Upper lobe of left lung (tissue), 6 donors: ENCODE data around the gene ADCY4. TPM values are rescaled to one million over a fixed set of nuclear protein-coding genes. Genes with fewer than 3 reads are reported as not detected.

Source experiments
- ATAC-seq, 2 donors: fragments of 200-7000 bp; cut with Tn5 transposase; one replicate each; pipeline ENCODE4 v1.9.1; 2022; ENCODE audit warnings: mild to moderate bottlenecking in 2 of 2, moderate library complexity in 2 of 2; ENCODE audit not compliant: low FRiP score in 2 of 2
- DNase-seq, 2 donors: peaks; one replicate each; pipeline ENCODE4 v3.0.0-alpha.2; 2019 to 2020
- H3K27ac ChIP-seq, 4 donors: fragments of 200-600 bp; sonication (generic); one replicate each; pipeline ENCODE4 v1.5.1; 2016 to 2019
- H3K27me3 ChIP-seq, 4 donors: fragments of 200-600 bp; sonication (generic); one replicate each; pipeline ENCODE4 v1.5.1; 2017 to 2019
- H3K36me3 ChIP-seq, 4 donors: fragments of 200-600 bp; sonication (generic); one replicate each; pipeline ENCODE4 v1.5.1; 2016 to 2019
- H3K4me1 ChIP-seq, 4 donors: fragments of 200-600 bp; sonication (generic); one replicate each; pipeline ENCODE4 v1.5.1; 2018 to 2019
- H3K4me3 ChIP-seq, 4 donors: fragments of 200-600 bp; sonication (generic); one replicate each; pipeline ENCODE4 v1.5.1; 2017 to 2019; ENCODE audit warnings: mild to moderate bottlenecking in 2 of 4, moderate library complexity in 1 of 4
- H3K9me3 ChIP-seq, 4 donors: fragments of 200-600 bp; sonication (generic); one replicate each; pipeline ENCODE4 v1.5.1; 2018 to 2019
- EP300 ChIP-seq, 4 donors: sonication (generic); formaldehyde crosslinking; IDR thresholded peaks; one replicate each; pipeline ENCODE4 v1.5.1; 2017; ENCODE audit warnings: antibody characterized with exemption in 4 of 4, control low read depth in 2 of 4
- POLR2A ChIP-seq, 4 donors: fragments of 450-650 bp; IDR thresholded peaks; one replicate each; pipeline ENCODE4 v1.5.1; 2016 to 2017; ENCODE audit warnings: antibody characterized with exemption in 4 of 4, mild to moderate bottlenecking in 2 of 4
- POLR2AphosphoS5 ChIP-seq, 2 donors: sonication (generic); formaldehyde crosslinking; IDR thresholded peaks; one replicate each; pipeline ENCODE4 v1.5.1; 2017; ENCODE audit warnings: antibody characterized with exemption in 2 of 2
- WGBS, 2 donors: methylation state at CpG; one replicate each; pipeline ENCODE4 v1.1.5; 2017 to 2018; 5-methylcytosine and 5-hydroxymethylcytosine counted together
- total RNA-seq, 6 donors: library from RNA; depleted of rRNA in 4 of 6; stranded (reverse); fragments of >200 nt in 4 of 6; gene quantifications; one replicate each; pipeline versions ENCODE4 v1.1.0 to v1.2.1, GENCODE V29; 2016 to 2021
- TF ChIP-seq, protein P1 (sequence below), 6 experiments: fragments of 450-650 bp in 4 of 6; fragments of 200-600 bp in 2 of 6; sonication (generic) in 2 of 6; IDR thresholded peaks; one replicate each; pipeline ENCODE4 v1.5.1; 2016 to 2019; ENCODE audit warnings: antibody characterized with exemption in 6 of 6
- donor health status: DM: no; HTN: no; CAD: no; lungs with moderate emphysema.
- donor health status: DM: no; HTN: yes; CAD: no; lungs with severe emphysema.

Gene ADCY4
- total RNA-seq, 6 donors from 2014 or later, result 22.4 to 159 (median 43.7) TPM

DNA sequence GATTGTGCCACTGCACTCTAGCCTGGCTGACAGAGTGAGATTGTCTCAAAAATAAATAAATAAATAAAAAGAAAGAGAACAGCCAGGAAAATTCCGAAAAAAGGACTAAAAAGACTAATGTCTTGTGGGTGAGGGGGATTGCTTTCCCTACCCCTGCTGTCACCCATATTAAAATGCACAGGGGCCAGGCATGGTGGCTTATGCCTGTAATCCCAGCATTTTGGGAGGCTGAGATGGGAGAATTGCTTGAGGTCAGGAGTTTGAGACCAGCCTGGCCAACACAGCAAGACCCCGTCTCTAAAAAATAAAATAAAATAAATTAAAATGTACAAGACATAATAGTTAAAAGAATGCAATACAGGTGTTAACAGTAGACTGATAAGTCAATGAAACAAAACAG, 41.3 kb downstream of the ADCY4 start:
- WGBS, 2 donors, result 97 to 100% methylated on average over 2 of the region's 2 CpGs
- no peak overlapping the region for H3K4me3 ChIP-seq
- peaks cover 6 to 71% (median 46%) of the 10 kb centered on the region in 4 donors for H3K36me3 ChIP-seq
- TF ChIP-seq, protein P1, sequence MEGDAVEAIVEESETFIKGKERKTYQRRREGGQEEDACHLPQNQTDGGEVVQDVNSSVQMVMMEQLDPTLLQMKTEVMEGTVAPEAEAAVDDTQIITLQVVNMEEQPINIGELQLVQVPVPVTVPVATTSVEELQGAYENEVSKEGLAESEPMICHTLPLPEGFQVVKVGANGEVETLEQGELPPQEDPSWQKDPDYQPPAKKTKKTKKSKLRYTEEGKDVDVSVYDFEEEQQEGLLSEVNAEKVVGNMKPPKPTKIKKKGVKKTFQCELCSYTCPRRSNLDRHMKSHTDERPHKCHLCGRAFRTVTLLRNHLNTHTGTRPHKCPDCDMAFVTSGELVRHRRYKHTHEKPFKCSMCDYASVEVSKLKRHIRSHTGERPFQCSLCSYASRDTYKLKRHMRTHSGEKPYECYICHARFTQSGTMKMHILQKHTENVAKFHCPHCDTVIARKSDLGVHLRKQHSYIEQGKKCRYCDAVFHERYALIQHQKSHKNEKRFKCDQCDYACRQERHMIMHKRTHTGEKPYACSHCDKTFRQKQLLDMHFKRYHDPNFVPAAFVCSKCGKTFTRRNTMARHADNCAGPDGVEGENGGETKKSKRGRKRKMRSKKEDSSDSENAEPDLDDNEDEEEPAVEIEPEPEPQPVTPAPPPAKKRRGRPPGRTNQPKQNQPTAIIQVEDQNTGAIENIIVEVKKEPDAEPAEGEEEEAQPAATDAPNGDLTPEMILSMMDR (IDR thresholded peaks at IDR 0.05), result no peak
- TF ChIP-seq POLR2A (IDR thresholded peaks at IDR 0.05) (no peak), EP300 (IDR thresholded peaks at IDR 0.05) (no peak), POLR2AphosphoS5 (IDR thresholded peaks at IDR 0.05) (no peak)
- DNase-seq, result no peak
- H3K27ac ChIP-seq, result no peak overlapping the region
- H3K27me3 ChIP-seq, result no peaks in the 10 kb centered on the region
- H3K9me3 ChIP-seq, result no peaks in the 10 kb centered on the region
- H3K4me1 ChIP-seq, result peaks cover 10 to 21% (median 17%) of the 10 kb centered on the region in 4 donors
- no peak for ATAC-seq

DNA sequence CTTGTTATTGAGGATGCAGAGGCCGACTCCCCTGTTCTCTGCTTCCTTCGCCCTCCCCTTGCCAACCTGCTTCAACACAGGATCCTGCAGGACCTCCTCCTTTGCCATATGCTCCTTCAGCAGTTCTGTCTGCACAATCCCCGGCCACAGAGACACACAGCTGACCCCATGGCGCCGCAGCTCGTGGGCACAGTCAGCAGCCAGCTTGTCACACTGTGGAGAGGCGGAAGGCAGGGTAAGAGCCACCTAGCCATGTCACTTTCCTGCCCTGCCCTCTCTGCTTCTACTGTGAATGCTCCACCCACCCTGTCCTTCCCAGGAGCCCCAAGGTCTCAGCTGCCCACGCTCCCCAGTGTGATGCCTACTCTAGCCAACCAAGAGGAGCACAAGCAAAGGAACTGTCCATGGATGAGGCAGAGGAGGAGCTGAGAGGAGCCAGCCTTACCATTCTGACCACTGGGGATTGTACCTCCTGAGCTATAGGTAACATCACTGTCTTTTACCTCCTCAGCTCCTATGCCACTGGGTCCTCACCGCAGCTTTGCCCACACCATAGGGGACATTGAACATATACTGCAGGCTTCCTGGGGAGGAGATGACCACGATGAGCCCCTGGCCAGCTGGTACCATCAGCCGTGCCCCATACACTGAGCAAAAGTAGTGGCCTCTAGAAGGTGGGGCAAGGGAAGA, 42.6 kb downstream of the ADCY4 start:
- Histone ChIP-seq H3K4me1 (peaks cover 6 to 10% (median 9%) of the 10 kb centered on the region in 4 donors), H3K4me3 (no peak overlapping the region), H3K27me3 (no peaks in the 10 kb centered on the region), H3K9me3 (no peaks in the 10 kb centered on the region), H3K27ac (no peak overlapping the region), H3K36me3 (peaks cover 6 to 71% (median 46%) of the 10 kb centered on the region in 4 donors)
- 89 to 95% methylated on average over 10 to 11 of the region's 11 CpGs for WGBS, 2 donors
- ATAC-seq (no peak), DNase-seq (no peak)
- no peak for TF ChIP-seq POLR2AphosphoS5 (IDR thresholded peaks at IDR 0.05)
- TF ChIP-seq POLR2A (IDR thresholded peaks at IDR 0.05), result no peak
- no peak for TF ChIP-seq EP300 (IDR thresholded peaks at IDR 0.05)
- TF ChIP-seq, protein P1 (IDR thresholded peaks at IDR 0.05), result no peak

GRCh38 chr14:24291446-24292117, 43.3 kb downstream of the ADCY4 start:
- WGBS, 2 donors, result 88 to 93% methylated on average over 3 of the region's 3 CpGs
- ATAC-seq (no peak), DNase-seq (no peak)
- no peaks in the 10 kb centered on the region for H3K9me3 ChIP-seq
- TF ChIP-seq EP300 (IDR thresholded peaks at IDR 0.05) (no peak), POLR2A (IDR thresholded peaks at IDR 0.05) (no peak), POLR2AphosphoS5 (IDR thresholded peaks at IDR 0.05) (no peak)
- TF ChIP-seq, protein P1 (IDR thresholded peaks at IDR 0.05), result no peak
- no peaks in the 10 kb centered on the region for H3K27me3 ChIP-seq
- H3K27ac ChIP-seq, result no peak overlapping the region
- no peak overlapping the region for H3K4me3 ChIP-seq
- H3K4me1 ChIP-seq, result peaks cover under 1 to 3% (median 2%) of the 10 kb centered on the region in 4 donors
- peaks cover 6 to 70% (median 46%) of the 10 kb centered on the region in 4 donors for H3K36me3 ChIP-seq

GRCh38 chr14:24290746-24291145, 44.1 kb downstream of the ADCY4 start:
- Histone ChIP-seq H3K27me3 (no peaks in the 10 kb centered on the region), H3K4me3 (no peak overlapping the region), H3K27ac (no peak overlapping the region), H3K4me1 (no peaks in the 10 kb centered on the region), H3K36me3 (peaks cover 6 to 62% (median 42%) of the 10 kb centered on the region in 4 donors), H3K9me3 (no peaks in the 10 kb centered on the region)
- WGBS, 2 donors, result 83 to 94% methylated on average over 9 of the region's 9 CpGs
- no peak for DNase-seq
- no peak for ATAC-seq
- no peak for TF ChIP-seq EP300 (IDR thresholded peaks at IDR 0.05)
- no peak for TF ChIP-seq POLR2AphosphoS5 (IDR thresholded peaks at IDR 0.05)
- TF ChIP-seq, protein P1 (IDR thresholded peaks at IDR 0.05), result no peak
- TF ChIP-seq POLR2A (IDR thresholded peaks at IDR 0.05), result no peak
